Tibial nerve (tissue), 3 donors: Measurements from ENCODE around the gene TAF6.

Experiments used
- CTCF ChIP-seq, 5 experiments: fragments of 200-600 bp in 3 of 5; fragments of 450-650 bp in 2 of 5; sonication (generic) in 3 of 5; IDR thresholded peaks; one replicate each; pipeline ENCODE4 v1.5.1; 2016 to 2019; ENCODE audit warnings: antibody characterized with exemption in 5 of 5, mild to moderate bottlenecking in 3 of 5, moderate library complexity in 2 of 5
- POLR2A ChIP-seq, 2 donors: fragments of 450-650 bp; IDR thresholded peaks; one replicate each; pipeline ENCODE4 v1.6.1; 2017; ENCODE audit warnings: antibody characterized with exemption in 2 of 2, mild to moderate bottlenecking in 2 of 2, moderate library complexity in 2 of 2

GRCh38 chr7:100126239-100126930, 7.2 kb upstream of the TAF6 start:
- TF ChIP-seq CTCF (IDR thresholded peaks at IDR 0.05) (no peak), POLR2A (IDR thresholded peaks at IDR 0.05) (no peak)
